ENCODE results near the gene GDF10. TPM values are rescaled to one million over a fixed set of nuclear protein-coding genes. Genes with fewer than 3 reads are reported as not detected.

GDF10 gene
- total and polyA plus RNA-seq, 10 donors, result 0.02 to 0.35 (median 0.20) TPM; not detected in 3

DNA sequence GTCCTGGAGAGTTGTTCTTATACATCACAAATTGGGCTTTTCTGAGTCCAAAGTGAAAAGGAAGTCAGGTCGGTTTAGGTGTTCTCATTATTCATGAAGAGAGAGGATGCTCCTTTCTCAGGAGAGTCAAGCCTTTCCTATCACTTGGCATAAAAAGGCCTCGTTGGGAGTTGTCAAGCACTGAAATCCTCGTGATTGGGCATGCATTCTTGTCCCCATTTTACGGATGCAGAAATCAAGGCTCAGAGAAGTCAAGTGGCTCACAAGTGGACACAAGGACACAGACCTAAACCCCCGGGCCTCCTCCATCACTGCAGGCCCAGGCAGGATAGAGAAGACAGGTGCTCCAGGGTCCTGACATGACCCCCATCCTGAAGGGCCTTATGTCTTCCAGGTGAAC is 56.7 kb downstream of the GDF10 start:
- DNase-seq, result no peak
- 70 to 89% (median 80%) methylated on average over 5 of the region's 5 CpGs for WGBS, 5 donors

DNA sequence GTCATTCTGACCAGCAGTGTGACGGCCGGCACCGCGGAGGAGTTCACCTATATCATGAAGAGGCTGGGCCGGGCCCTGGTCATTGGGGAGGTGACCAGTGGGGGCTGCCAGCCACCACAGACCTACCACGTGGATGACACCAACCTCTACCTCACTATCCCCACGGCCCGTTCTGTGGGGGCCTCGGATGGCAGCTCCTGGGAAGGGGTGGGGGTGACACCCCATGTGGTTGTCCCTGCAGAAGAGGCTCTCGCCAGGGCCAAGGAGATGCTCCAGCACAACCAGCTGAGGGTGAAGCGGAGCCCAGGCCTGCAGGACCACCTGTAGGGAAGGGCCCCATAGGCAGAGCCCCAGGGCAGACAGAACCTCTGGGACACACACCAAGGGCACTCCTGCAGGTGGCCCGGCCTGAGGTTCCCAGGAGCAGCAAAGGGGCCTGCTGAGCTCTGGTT is 57.2 kb downstream of the GDF10 start:
- WGBS, 5 donors, result 86 to 94% (median 92%) methylated on average over 1 to 12 of the region's 12 CpGs
- no peak for DNase-seq
- H3K4me1 ChIP-seq, result no peaks in the 10 kb centered on the region
- no peaks in the 10 kb centered on the region for H3K36me3 ChIP-seq
- no peaks in the 10 kb centered on the region for H3K9me3 ChIP-seq
- no peaks in the 10 kb centered on the region for H3K27me3 ChIP-seq (replicated peaks in 1 of 7)
- H3K27ac ChIP-seq, result no peak overlapping the region
- H3K4me3 ChIP-seq, result no peak overlapping the region
- TF ChIP-seq POLR2AphosphoS5 (IDR thresholded peaks at IDR 0.05) (no peak), CTCF (IDR thresholded peaks at IDR 0.05 in 8 of 11, conservative IDR thresholded peaks at IDR 0.05 in 3 of 11) (no peak), POLR2A (IDR thresholded peaks at IDR 0.05) (no peak)
- intact Hi-C loops (cut with DNase I; ENCODE audit: low total_unique reads), result no loop called here

More for the DNA sequence above, 56.7 kb downstream of the GDF10 start:
- Histone ChIP-seq H3K4me1 (no peaks in the 10 kb centered on the region), H3K36me3 (no peaks in the 10 kb centered on the region), H3K9me3 (no peaks in the 10 kb centered on the region), H3K27me3 (replicated peaks in 1 of 7) (no peaks in the 10 kb centered on the region), H3K4me3 (no peak overlapping the region), H3K27ac (no peak overlapping the region)
- TF ChIP-seq POLR2A (IDR thresholded peaks at IDR 0.05) (no peak), CTCF (IDR thresholded peaks at IDR 0.05 in 8 of 11, conservative IDR thresholded peaks at IDR 0.05 in 3 of 11) (no peak), POLR2AphosphoS5 (IDR thresholded peaks at IDR 0.05) (no peak)
- intact Hi-C loops (cut with DNase I; ENCODE audit: low total_unique reads), result no loop called here

DNA sequence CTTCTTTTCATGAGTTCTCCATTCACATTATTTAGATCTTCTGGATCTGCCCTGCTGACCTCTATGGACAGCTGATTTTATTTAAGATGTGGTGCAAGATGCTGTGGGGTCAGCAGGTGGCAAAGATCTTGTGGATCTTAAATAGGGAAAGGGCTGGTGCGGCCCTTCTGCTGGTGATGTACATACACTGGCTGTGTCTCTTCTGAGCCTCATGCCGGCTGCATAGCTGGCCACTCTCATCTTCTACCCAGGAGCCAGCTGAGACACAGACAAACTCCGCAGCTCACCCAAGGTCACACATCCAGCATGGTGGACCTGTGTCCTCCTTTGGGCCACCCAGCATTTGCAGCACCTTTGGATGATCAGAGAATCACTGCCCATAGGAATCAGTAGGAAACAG is 57.9 kb downstream of the GDF10 start:
- no peaks in the 10 kb centered on the region for H3K4me1 ChIP-seq
- H3K9me3 ChIP-seq, result no peaks in the 10 kb centered on the region
- no peaks in the 10 kb centered on the region for H3K27me3 ChIP-seq (replicated peaks in 1 of 7)
- H3K4me3 ChIP-seq, result no peak overlapping the region
- no peak for DNase-seq
- no peaks in the 10 kb centered on the region for H3K36me3 ChIP-seq
- no peak overlapping the region for H3K27ac ChIP-seq
- intact Hi-C loops (cut with DNase I; ENCODE audit: low total_unique reads), result no loop called here
- 90 to 97% (median 92%) methylated on average over 3 of the region's 3 CpGs for WGBS, 5 donors
- TF ChIP-seq POLR2A (IDR thresholded peaks at IDR 0.05), result no peak
- TF ChIP-seq POLR2AphosphoS5 (IDR thresholded peaks at IDR 0.05), result no peak
- TF ChIP-seq CTCF (IDR thresholded peaks at IDR 0.05 in 8 of 11, conservative IDR thresholded peaks at IDR 0.05 in 3 of 11), result no peak

GRCh38 chr10:47358457-47358856 is 58.5 kb downstream of the GDF10 start:
- no peaks in the 10 kb centered on the region for H3K9me3 ChIP-seq
- DNase-seq, result peak; percentile 42
- no peak overlapping the region for H3K27ac ChIP-seq
- 58 to 88% (median 77%) methylated on average over 3 of the region's 3 CpGs for WGBS, 5 donors
- H3K4me3 ChIP-seq, result no peak overlapping the region
- intact Hi-C loops (cut with DNase I; ENCODE audit: low total_unique reads), result no loop called here
- H3K36me3 ChIP-seq, result no peaks in the 10 kb centered on the region
- H3K4me1 ChIP-seq, result no peaks in the 10 kb centered on the region
- no peaks in the 10 kb centered on the region for H3K27me3 ChIP-seq (replicated peaks in 1 of 7)
- TF ChIP-seq POLR2A (IDR thresholded peaks at IDR 0.05) (no peak), POLR2AphosphoS5 (IDR thresholded peaks at IDR 0.05) (no peak), CTCF (IDR thresholded peaks at IDR 0.05 in 8 of 11, conservative IDR thresholded peaks at IDR 0.05 in 3 of 11) (no peak)
